Loucy (cell line): ENCODE measurements around the gene IRF2.

ENCODE experiments used
- H2AFZ ChIP-seq: fragments of 200-600 bp; sonication (generic); 2 replicates; pipeline ENCODE4 v1.6.0; 2016; ENCODE audit warnings: antibody characterized with exemption, mild to moderate bottlenecking, low read length, moderate library complexity
- H3F3A ChIP-seq: fragments of 200-600 bp; 2 replicates; pipeline ENCODE4 v1.6.0; 2016; ENCODE audit warnings: antibody characterized with exemption, low read depth, mild to moderate bottlenecking
- H3K27me3 ChIP-seq: fragments of 200-600 bp; sonication (generic); 2 replicates; pipeline ENCODE4 v1.6.1; 2014; ENCODE audit warnings: low read length, mild to moderate bottlenecking; ENCODE audit not compliant: insufficient read depth, poor library complexity, severe bottlenecking
- H3K36me3 ChIP-seq: fragments of 200-600 bp; sonication (generic); 2 replicates; pipeline ENCODE4 v1.6.1; 2016; ENCODE audit warnings: low read length; ENCODE audit not compliant: insufficient read depth
- H3K4me1 ChIP-seq: fragments of 200-600 bp; sonication (generic); 2 replicates; pipeline ENCODE4 v1.5.1; 2014; ENCODE audit warnings: low read length, mild to moderate bottlenecking; ENCODE audit not compliant: insufficient read depth, poor library complexity, severe bottlenecking
- H3K4me2 ChIP-seq: fragments of 200-600 bp; sonication (generic); 2 replicates; pipeline ENCODE4 v1.6.0; 2014; ENCODE audit warnings: antibody characterized with exemption, low read length, low read depth, mild to moderate bottlenecking; ENCODE audit not compliant: poor library complexity, severe bottlenecking
- H3K4me3 ChIP-seq: fragments of 200-600 bp; sonication (generic); 2 replicates; pipeline ENCODE4 v1.5.1; 2014; ENCODE audit warnings: low read length, mild to moderate bottlenecking, mixed read lengths; ENCODE audit not compliant: poor library complexity, severe bottlenecking
- H3K79me2 ChIP-seq: fragments of 200-600 bp; sonication (generic); 2 replicates; pipeline ENCODE4 v1.6.1; 2014; ENCODE audit warnings: low read length; ENCODE audit not compliant: insufficient read depth
- H3K9ac ChIP-seq: fragments of 200-600 bp; sonication (generic); 2 replicates; pipeline ENCODE4 v1.6.0; 2014; ENCODE audit warnings: mild to moderate bottlenecking, low read depth, low read length, moderate library complexity; ENCODE audit not compliant: poor library complexity, severe bottlenecking
- H3K9me2 ChIP-seq: fragments of 200-600 bp; sonication (generic); replicated peaks from 2 replicates; pipeline ENCODE4 v1.6.1; 2016; ENCODE audit warnings: low read depth, low read length, mixed read lengths
- H3K9me3 ChIP-seq: fragments of 200-600 bp; sonication (generic); 2 replicates; pipeline ENCODE4 v1.6.1; 2014; ENCODE audit warnings: mild to moderate bottlenecking, antibody characterized with exemption, low read length, low read depth; ENCODE audit not compliant: insufficient read depth
- H4K20me1 ChIP-seq: fragments of 200-600 bp; sonication (generic); 2 replicates; pipeline ENCODE4 v1.6.0; 2014; ENCODE audit warnings: antibody characterized with exemption, low read length, mild to moderate bottlenecking; ENCODE audit not compliant: insufficient read depth, poor library complexity, severe bottlenecking
- CTCF ChIP-seq: fragments of 200-600 bp; sonication (generic); conservative IDR thresholded peaks from 2 replicates; pipeline ENCODE4 v1.5.1; 2014; ENCODE audit warnings: mild to moderate bottlenecking, antibody characterized with exemption, low read length
- EZH2phosphoT487 ChIP-seq: fragments of 200-600 bp; IDR thresholded peaks from 2 replicates; pipeline ENCODE4 v1.6.1; 2018; ENCODE audit warnings: antibody characterized with exemption, mild to moderate bottlenecking, moderate library complexity, borderline replicate concordance

IRF2 gene

GRCh38 chr4:184388106-184388505, 86.2 kb downstream of the IRF2 start:
- Histone ChIP-seq H3F3A (peaks cover 3% of the 10 kb centered on the region), H2AFZ (no peak overlapping the region), H3K79me2 (no peaks in the 10 kb centered on the region), H3K4me2 (no peak overlapping the region), H3K27me3 (no peaks in the 10 kb centered on the region), H3K36me3 (peaks cover 63% of the 10 kb centered on the region; the same call in 1 of the 2 replicates), H3K9ac (no peak overlapping the region), H3K4me1 (peaks cover 29% of the 10 kb centered on the region), H4K20me1 (no peaks in the 10 kb centered on the region), H3K9me2 (no peaks in the 10 kb centered on the region), H3K4me3 (no peak overlapping the region), H3K9me3 (no peaks in the 10 kb centered on the region)
- TF ChIP-seq EZH2phosphoT487 (no peak), CTCF (no peak)

GRCh38 chr4:184387351-184387750, 87.0 kb downstream of the IRF2 start:
- Histone ChIP-seq H3K36me3 (peaks cover 56% of the 10 kb centered on the region; the same call in 1 of the 2 replicates), H3K4me2 (no peak overlapping the region), H3K27me3 (no peaks in the 10 kb centered on the region), H2AFZ (no peak overlapping the region), H3K9me2 (no peaks in the 10 kb centered on the region), H3K4me3 (no peak overlapping the region), H3K9ac (no peak overlapping the region), H3K9me3 (no peaks in the 10 kb centered on the region), H3K4me1 (peaks cover 37% of the 10 kb centered on the region), H3K79me2 (no peaks in the 10 kb centered on the region), H4K20me1 (no peaks in the 10 kb centered on the region), H3F3A (peaks cover 3% of the 10 kb centered on the region)
- TF ChIP-seq CTCF (no peak), EZH2phosphoT487 (no peak)

DNA sequence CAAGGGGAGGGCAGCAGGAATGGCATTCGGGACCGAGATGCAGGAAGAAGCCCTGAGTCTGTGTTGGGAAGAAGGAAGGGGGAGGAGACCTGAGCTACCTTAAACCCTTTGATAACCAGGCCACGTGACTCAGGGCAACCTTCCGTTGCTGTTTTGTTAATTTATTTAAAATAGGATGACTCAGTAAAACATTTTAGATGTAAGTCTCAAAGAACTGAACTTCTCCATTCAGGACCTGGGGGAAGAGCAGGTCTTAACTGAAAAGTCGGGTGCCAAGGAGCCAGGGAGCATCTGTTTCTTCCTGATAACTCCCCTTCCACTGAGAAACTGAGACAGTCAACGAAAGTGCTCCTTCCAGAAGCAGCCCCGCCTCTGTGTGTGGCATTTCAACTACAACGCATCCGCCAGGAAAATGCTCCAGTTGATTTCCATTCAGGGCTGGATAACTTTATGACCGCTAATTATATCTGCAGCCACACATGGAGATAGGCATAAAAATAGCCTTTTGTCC, 88.0 kb downstream of the IRF2 start:
- Histone ChIP-seq H3K9me3 (no peaks in the 10 kb centered on the region), H3K9ac (no peak overlapping the region), H4K20me1 (no peaks in the 10 kb centered on the region), H3K9me2 (no peaks in the 10 kb centered on the region), H3K4me2 (no peak overlapping the region), H3K27me3 (no peaks in the 10 kb centered on the region), H3K4me1 (peaks cover 47% of the 10 kb centered on the region), H2AFZ (no peak overlapping the region), H3K79me2 (no peaks in the 10 kb centered on the region), H3F3A (peaks cover 3% of the 10 kb centered on the region), H3K36me3 (peaks cover 45% of the 10 kb centered on the region; the same call in 1 of the 2 replicates), H3K4me3 (no peak overlapping the region)
- no peak for TF ChIP-seq EZH2phosphoT487
- no peak for TF ChIP-seq CTCF
